ENCODE results near the gene MGLL.
A peak's percentile ranks its signal among the peaks of the same experiment; 100 is the strongest.

The MGLL gene
- 0 to 0.93 (median 0.06) reads per million in 4 donors for total RNA-seq

DNA sequence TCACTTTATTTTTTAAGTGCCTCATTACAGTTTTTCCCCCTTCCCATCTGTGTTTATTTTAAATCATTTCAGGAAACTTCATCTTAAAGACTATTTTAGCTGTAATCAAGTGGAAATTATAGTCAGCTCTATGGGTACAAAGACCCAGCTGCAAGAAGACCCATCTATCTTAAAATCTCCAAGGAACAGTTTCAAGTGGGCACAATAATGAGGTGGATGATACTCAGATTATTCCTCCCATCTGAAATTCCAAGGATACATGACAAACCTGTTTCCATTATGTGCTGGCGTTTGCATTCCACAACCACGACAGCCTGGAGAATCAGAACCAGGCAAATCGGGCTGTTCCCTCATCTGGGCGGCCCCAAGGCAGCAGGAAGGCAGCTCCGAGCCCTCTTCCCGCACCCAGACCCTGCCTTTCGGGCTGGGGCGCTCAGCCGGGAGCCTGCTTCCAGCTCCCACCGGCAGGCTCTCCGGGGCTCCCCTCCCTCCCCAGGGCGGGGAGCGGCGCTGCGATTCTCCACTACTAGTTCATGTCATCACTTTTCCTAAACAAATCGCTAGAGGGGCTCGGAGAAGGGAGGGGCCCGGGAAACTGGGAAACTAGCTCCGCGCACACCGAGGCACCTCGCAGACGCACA, at the start of gene MGLL:
TSS of gene MGLL (minus strand) at position 475 of the 641 bp plus-strand sequence. CDS start at position 278, 197 bp downstream.
- DNase-seq, result no peak

DNA sequence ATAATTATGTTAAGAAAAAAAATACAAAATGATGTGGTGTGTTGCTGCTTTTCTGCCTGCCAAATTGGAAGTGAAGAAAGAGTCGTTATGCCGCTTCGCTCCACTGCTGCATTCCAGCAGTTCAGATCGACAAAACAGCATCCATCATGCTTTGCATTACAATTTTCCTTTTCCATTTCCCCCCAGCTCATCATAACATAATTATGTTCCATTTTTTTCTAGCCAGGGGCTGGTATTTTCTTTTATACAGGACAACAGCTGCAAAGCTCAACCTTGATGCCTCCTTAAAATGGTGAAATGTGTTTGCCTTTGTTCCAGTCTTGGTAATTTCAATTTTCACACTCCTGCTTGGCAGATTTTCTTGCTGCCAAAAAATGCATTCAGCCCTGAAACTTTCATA, 47.8 kb upstream of the MGLL start:
- no peak for DNase-seq

GRCh38 chr3:127867986-127868385, 45.7 kb upstream of the MGLL start:
- peak in 1 of 5 donors; percentile 8 for DNase-seq

DNA sequence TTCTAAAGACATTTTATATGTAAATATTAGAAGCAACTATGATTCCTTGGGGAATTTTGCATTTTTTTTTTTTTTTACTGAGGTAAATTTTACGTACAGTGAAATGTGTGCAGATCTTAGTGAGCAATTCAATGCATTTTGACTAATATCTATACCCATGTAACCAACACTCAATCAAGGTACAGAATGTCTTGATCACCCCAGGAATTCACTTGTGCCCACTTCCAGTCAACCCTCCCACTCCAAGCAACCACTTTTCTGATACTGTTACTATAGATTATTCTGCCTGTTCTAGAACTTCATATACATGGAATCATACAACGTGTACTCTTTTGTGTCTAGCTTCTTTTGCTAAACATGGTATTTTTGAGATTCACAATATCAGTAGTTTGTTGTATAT, 45.1 kb upstream of the MGLL start:
- DNase-seq, result no peak

DNA sequence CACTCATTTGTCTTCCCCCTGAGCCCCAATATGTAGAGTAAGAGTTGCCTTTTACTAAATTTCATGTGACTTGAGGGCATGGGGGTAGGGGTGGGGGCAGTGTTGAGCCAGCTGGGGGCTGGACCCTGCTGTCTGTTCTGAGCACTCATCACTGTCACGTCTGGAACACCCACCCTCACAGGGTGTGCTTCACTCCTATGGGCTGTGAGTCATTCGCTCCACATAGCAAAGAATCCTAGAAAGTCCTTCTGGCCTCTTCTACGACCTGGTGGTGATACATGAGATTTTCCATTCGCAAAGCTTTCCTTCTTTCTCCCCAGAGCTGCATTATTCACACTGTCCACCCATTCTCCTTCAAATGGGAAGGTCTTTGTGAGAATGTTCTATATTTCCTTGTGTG, 43.6 kb upstream of the MGLL start:
- DNase-seq, result no peak

GRCh38 chr3:127860211-127860696, 37.9 kb upstream of the MGLL start:
- DNase-seq, result no peak

GRCh38 chr3:127859730-127860129, 37.4 kb upstream of the MGLL start:
- DNase-seq, result no peak

- DNase-seq, result no peak
Observed at GRCh38 chr3:127858937-127859336, 36.6 kb upstream of the MGLL start.

GRCh38 chr3:127858521-127858920, 36.2 kb upstream of the MGLL start:
- DNase-seq, result no peak

- DNase-seq, result no peak
Observed at GRCh38 chr3:127857333-127857732, 35.0 kb upstream of the MGLL start.

- no peak for DNase-seq
Observed at GRCh38 chr3:127856801-127857200, 34.5 kb upstream of the MGLL start.

DNA sequence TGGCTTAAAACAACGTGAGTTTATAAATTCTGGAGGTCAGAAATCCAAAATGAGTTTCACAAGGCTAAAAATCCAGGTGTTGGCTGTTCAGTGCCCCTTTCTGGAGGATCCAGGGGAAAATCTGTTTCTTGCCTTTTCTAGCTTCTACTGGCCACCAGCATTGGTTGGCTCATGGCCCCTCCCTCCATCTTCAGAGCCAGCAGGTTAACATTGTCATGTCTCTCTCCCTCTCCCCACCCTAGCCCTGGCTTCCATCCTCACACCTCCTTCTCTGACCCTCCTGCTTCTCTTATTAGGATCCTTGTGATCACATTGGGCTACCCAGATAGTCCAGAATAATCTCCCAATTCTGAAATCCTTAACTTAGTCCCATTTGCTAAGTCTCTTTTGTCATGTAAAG, 32.9 kb upstream of the MGLL start:
- no peak for DNase-seq

- DNase-seq, result no peak
Observed at GRCh38 chr3:127853681-127854080, 31.4 kb upstream of the MGLL start.

GRCh38 chr3:127851899-127852298, 29.6 kb upstream of the MGLL start:
- no peak for DNase-seq

- no peak for DNase-seq
Observed at GRCh38 chr3:127849368-127849767, 27.1 kb upstream of the MGLL start.

DNA sequence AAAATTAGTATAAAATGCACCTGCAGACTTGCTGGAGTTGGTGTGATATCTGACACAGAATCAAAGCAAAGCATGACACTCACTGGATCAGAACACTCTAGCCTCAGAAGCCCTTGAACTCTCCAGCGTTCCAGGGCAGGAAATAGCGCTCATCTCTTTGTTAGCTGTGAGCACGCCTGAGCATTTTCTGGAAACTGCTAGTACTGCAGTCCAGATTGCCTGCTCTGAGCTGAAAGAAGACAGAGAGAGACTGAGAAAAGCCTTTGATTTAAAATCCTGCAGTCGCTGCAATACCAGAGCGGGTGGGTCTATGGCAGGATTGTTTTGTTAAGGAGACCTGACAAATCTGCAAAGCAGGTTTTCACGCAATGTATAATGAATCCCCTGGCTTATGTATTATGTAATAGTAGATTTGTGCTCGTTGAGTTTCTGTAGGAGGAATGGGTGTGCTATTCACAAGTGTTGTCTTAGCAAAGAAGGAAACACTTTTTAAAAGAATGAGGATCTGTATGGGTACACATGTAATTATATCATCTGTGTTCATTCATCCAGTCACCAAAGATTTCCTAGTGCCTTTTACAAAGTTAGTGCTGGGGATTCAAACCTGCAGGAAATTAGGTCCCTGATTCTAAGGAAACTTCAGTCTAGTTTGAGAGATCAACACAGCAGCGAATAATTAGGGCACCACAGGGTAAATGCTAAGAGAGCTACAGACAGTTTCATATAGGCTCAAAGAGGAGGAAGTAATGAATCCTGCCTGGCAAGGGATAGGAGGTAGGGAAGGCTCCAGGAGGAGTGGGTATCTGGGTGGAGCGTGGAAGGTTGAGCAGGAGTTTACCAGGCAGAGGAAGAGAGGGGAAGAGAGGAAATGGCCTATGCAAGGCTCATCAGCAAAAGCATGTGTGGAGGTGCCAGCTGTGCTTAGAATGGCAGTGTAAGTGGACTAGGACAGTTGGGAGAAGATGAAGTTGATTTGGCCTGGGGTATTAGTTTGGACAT, 26.1 kb upstream of the MGLL start:
- DNase-seq, result no peak

GRCh38 chr3:127847236-127847720, 25.0 kb upstream of the MGLL start:
- DNase-seq, result no peak

DNA sequence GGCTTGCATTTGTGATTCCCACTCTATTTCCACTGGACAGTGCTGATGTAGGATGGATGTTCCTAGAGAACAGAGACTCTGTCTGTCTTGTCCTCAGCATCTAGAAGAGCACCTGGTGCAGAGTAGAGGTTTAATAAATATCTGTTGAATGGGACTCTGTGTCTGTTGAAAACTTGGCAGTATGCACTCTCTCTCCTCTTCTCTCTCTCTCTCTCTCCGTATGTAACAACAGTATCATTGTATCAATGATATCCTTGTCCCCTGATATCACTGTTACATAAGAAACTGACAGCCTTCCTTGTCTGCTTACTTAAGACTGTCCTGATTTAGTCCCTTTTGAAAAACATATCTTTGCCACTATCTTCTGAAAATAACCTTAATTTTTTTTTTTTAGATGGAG, 24.3 kb upstream of the MGLL start:
- DNase-seq, result no peak

GRCh38 chr3:127844326-127844942, 22.1 kb upstream of the MGLL start:
- DNase-seq, result no peak

DNA sequence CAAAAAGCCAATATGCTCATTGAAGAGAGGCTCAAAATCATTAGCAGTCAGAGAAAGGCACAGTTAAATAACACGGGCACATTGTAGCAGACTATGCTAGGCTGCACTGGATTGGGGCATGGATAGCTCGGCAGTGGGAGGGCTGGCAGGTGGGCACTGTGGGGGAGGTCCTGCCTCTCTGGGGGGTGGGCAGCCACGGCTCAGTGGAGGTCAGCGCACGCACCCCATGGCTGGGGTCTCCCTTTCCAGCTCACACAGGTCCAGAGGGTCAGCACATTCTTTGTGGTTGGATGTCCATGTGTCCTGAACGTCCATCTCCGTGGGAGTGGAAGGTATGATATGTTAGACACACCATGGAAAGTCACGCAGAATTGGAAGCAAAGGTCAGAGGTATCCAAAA, 18.4 kb upstream of the MGLL start:
- DNase-seq, result no peak

- DNase-seq, result no peak
Observed at GRCh38 chr3:127839099-127839498, 16.8 kb upstream of the MGLL start.

DNA sequence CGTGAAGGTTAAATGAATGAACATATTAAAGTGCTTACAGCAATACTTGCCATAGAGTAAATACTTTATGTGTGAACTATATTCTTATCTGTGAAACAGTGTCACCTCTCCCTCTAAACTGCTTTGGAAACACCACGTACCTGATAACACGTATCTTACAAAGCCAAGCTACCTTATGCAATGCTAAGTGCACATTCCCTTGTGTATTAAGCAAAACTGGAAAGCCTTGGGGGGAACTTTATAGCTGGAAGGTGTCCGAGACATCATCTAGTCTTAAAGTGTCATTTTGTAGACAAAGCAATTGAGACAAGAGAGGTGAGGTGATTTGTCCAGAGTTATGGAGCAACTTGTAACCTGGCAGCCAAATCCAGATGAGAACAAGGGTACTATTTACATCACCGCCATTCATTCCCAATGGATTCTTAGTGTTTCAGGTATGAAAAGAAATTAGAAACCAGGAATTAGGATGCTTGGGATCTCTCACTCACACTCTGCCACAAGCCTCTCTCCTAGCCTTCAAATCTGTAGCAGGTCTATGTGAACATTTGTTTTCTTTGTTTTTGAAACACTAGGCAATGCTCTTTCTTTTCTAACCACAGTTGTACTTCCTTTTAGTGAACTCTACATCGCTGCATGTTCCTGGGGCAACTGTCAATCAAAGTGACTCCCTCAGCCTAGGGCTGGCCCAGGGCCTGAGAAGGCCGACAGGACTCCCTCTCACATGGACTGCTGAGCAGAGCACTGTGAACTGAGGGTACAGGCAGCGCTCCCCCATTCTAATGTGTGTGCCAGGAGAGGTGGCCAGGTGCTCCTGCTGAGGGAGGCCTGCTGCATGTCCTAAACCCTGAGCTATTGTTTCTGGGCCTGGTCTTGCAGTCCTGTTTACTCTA, 13.9 kb upstream of the MGLL start:
- DNase-seq, result no peak
